Pons (tissue), 1 donor: Measurements from ENCODE around the gene OPHN1.
A peak's percentile ranks its signal among the peaks of the same experiment; 100 is the strongest.

Source experiments
- DNase-seq: peaks from one replicate; pipeline ENCODE4 v3.0.0-alpha.2; 2016; ENCODE audit warnings: low spot score

OPHN1 gene

DNA sequence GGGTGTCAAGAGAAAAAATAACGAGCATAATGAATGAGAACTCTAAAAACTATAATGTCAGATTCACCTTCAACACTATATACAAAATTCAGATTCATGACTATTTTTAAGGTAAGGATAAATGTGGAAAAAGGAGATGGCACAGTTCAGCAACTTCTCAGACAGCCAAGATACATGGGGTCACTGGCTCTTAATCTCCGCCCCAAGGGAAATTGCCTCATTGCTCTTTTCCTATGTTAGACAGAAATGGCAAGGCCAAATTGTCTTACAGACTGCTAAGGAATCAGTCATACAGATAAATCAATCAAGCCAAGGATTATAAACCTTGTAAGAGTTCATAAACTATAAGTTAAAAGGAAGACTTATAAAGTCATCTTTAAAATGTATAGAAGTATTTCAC lies 183.4 kb downstream of the OPHN1 start:
- DNase-seq: no peak

DNA sequence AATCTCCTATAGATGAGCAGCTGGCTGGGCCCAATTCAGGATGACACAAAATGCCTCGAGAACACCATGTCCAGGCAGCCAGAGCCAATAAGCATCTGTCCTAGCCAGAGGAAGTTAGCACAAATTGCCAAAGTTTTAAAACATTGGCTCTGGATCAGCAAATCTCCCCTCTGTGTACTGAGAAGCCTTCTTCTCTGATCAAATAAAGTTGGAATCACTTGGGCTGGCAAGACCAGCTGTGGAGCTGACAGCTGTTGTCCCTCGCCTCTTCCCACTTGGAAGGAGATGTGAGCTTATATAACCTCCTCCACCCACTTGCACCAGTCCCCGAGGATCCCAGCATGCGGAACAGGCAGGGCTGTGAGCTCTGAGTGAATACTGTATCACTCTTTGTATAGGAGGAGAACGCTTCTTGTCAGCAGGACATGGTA lies 183.9 kb downstream of the OPHN1 start:
- DNase-seq: peak; percentile 48

GRCh38 chrX:68238568-68238967 lies 194.7 kb downstream of the OPHN1 start:
- DNase-seq: no peak

DNA sequence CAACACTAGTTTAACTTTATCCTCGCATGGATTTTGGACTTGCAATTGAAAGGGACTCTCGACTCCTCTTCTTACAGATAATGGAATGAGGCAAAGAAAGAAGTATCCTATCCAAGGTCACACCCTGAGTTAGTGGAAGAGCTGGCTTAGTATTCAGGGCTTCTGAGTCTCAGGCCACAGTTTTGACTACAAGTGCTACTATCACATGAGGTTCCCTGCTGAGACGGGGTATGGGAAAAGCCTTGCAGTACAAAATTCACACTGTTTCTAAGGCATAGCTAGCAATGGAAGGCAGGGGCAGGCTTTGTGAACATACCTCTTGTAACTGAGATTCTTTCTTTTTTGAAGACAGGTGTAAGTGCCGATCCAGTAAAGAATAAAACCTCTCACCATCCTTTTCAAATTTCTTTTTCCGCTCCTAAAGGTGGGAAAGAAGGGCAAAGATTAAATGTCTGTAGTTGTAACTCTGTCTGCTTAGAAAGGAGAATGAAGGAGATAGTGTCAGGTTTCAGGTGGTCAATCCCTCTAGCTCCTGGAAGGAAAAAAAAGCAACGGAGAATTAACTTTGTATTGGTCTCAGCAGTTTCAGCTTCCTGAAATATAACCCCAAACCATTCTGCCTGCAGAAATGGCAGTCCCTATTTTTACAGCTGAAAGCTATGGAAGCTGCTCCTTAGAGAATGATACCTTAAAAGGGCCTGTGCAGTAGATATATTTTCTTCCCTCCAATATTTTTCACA lies 199.0 kb downstream of the OPHN1 start:
- no peak for DNase-seq

DNA sequence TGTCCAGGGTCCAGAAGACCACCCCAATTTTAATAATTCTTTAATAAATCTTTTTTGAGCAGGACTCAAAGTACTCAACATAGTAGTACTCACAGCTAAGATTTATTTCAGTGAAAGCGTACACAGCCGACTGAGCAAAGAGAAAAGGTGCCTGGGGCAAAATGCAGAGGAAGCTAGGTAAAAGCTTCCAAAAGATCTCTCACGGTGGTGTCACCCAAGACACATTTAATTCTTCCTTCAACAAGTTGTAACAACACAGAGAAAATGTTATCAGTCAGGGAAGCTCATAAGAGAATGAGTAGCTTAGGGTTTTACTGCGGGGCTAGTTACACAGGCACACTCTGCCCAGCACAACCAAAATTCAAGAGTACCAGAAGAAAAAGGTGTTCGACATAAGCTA lies 201.1 kb downstream of the OPHN1 start:
- no peak for DNase-seq

DNA sequence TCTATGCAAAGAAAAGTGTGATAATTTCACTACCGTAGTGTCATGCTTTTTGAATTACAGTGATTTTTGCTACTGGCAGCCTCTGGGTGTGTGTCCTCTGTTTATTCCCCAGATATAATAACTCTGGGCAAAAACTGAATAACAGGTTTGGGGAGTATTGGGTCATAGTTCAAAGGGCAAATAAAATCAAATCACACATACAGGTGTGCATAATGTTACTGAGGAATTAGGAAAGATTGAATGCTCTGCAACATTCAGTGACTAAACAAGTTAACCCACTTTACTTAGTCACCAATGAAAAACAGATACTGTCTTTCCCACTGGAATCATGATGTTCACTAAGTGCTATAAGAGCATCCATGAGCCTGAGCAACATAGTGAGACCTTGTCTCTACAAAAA lies 224.3 kb downstream of the OPHN1 start:
- DNase-seq: no peak

GRCh38 chrX:68204521-68205038 lies 228.7 kb downstream of the OPHN1 start:
- no peak for DNase-seq

DNA sequence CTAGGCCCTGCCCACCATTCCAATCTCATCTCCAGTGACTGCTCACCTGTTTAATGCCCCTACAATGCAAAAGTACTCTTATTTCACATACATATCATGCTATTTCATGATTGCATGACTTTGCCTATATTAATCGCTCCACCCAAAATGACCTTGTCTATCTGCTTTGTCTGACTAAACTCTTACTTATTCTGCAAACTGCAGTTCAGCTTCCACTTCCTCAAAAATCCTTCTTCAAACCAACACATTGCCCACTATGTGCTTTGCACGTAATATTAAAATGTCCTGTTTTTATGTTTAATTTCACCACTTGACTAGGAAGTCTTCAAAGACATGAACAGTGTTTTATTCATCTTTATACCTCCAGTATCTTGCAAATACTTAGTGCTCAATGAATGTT lies 229.6 kb downstream of the OPHN1 start:
- DNase-seq: no peak

GRCh38 chrX:68203211-68203610 lies 230.1 kb downstream of the OPHN1 start:
- no peak for DNase-seq

DNA sequence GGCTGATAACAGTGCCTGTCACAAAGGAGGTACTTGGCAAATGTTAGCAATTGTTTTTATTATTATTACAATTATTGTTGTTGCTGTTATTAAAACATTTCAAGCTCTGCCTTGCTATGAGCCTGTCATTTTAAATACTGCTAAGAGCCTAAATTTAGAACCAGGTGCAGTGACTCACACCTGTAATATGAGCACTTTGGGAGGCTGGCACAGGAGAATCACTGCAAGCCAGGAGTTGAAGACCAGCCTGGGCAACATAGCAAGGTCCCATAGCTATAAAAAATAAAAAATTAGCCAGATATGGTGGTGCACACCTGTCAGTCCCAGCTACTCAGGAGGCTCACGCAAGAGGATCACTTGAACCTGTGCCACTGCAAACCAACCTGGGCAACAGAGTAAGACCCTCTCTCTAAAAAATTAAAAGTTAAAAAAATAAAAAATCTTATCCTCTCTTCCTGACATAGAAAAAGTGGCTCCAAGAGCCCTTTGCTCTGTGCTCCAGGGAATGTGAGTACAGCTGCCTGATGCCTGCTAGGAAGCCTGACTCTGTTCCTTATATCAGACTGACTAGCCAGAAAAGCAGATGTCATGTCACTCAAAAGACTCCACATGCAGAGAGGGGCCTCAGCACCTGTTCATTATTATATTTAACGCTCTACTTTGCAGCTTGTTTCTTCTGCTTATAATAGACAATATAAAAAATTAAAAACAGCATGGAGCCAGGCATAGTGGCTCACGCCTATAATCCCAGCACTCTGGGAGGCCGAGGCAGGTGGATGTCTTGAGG lies 234.0 kb downstream of the OPHN1 start:
- no peak for DNase-seq

- DNase-seq: peak; percentile 93
Measured at GRCh38 chrX:68196939-68197791, 236.1 kb downstream of the OPHN1 start.

- DNase-seq: no peak
Measured at GRCh38 chrX:68195561-68195960, 237.7 kb downstream of the OPHN1 start.

- DNase-seq: no peak
Measured at GRCh38 chrX:68193786-68194185, 239.5 kb downstream of the OPHN1 start.

- no peak for DNase-seq
Measured at GRCh38 chrX:68193234-68193633, 240.1 kb downstream of the OPHN1 start.

GRCh38 chrX:68190799-68191198 lies 242.5 kb downstream of the OPHN1 start:
- no peak for DNase-seq

- no peak for DNase-seq
Measured at GRCh38 chrX:68186552-68187262, 246.6 kb downstream of the OPHN1 start.

DNA sequence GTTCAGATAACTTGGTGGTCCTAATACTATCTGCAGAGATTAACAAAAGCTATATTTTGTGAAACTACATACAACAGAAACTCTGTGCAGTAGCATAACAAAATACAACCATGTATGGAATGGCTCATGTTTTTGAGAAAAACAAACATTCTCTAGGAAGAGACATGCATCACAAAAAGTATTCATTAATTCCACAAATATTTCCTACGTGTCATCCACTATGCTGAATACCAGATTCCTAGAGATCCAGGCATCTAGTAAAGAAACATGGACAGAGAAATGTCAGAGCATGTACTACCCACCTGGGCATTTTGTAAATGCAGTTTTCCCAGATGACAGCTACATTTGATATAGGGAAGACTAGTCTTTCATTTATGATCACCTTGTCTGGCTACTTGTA lies 248.1 kb downstream of the OPHN1 start:
- no peak for DNase-seq

DNA sequence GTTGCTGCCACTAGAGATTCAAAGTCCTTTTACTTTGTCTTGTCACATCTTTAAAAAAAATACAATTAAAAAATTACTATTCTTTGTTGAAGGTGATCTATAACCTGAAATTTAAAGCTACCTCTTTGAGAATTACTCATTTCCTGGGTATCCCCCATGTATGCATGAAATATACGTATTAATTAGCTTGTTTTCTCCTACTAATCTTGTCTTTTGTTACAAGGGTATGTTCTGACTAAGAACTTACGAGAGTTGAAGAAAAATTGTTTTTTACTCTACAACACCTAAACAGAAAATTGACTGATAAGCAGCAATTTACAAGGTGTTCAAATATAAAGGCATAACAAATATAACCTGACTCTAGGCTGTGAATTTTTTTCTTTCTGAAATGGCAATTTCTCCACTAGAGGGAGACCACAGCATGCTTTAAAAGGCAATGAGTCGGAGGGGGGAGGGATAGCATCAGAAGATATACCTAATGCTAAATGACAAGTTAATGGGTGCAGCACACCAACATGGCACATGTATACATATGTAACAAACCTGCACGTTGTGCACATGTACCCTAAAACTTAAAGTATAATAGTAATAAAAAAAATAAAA lies 249.6 kb downstream of the OPHN1 start:
- no peak for DNase-seq

DNA sequence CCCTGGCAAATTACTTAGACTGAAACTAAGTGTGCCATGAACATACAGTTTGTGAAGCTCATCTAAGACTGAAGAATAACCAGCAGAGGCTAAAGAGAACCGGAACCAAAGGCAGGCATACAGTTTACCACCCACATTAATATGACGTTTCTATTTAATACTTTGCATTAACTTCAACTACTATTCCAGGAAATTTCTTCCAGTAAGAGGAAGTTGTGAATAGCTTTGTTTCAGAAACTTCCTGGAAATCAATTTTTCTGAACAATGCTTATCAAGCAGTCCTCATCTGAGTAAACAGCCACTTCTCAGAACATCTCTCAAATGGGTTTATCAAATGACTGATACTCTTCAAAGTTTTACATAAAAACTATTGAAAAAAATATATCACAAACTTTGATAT lies 252.7 kb downstream of the OPHN1 start:
- DNase-seq: no peak

- no peak for DNase-seq
Measured at GRCh38 chrX:68179355-68179754, 253.9 kb downstream of the OPHN1 start.

GRCh38 chrX:68177542-68177941 lies 255.8 kb downstream of the OPHN1 start:
- DNase-seq: no peak
